Fibroblast of lung (primary cell): ENCODE data around the gene SIGLEC9.

ENCODE experiments used
- EZH2 ChIP-seq: IDR thresholded peaks from 2 replicates; pipeline ENCODE4 v1.5.1; 2012; ENCODE audit warnings: low read length, control low read depth, mild to moderate bottlenecking; ENCODE audit errors: missing control alignments
- TF ChIP-seq, protein P1 (sequence below), 2 donors: IDR thresholded peaks in 1 of 2; conservative IDR thresholded peaks in 1 of 2; 1 replicate in 1 of 2; 2 replicates in 1 of 2; pipeline ENCODE4 v1.5.1; 2011 to 2012; ENCODE audit warnings: low read length in 2 of 2, control low read depth in 1 of 2, inconsistent platforms in 1 of 2, low read depth in 1 of 2, mild to moderate bottlenecking in 1 of 2

DNA sequence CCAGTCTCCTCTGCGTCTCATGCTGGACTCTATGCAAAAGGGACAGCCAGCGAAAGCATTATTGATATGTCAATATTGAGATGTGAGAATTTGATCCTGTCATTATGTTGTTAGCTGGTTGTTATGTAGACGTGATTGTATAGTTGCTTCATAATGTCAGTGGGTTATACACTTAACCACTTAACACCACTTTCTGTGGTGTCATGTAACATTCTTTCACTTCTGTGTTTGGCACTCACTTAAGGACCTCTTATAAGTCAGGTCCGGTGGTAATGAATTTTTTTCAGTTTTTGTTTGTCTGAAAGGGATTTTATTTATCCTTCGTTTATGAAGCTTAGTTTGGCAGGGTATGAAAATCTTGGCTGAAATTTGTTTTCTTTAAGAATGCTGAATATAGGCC lies 10.3 kb downstream of the SIGLEC9 start:
- TF ChIP-seq EZH2: no peak
- TF ChIP-seq, protein P1, sequence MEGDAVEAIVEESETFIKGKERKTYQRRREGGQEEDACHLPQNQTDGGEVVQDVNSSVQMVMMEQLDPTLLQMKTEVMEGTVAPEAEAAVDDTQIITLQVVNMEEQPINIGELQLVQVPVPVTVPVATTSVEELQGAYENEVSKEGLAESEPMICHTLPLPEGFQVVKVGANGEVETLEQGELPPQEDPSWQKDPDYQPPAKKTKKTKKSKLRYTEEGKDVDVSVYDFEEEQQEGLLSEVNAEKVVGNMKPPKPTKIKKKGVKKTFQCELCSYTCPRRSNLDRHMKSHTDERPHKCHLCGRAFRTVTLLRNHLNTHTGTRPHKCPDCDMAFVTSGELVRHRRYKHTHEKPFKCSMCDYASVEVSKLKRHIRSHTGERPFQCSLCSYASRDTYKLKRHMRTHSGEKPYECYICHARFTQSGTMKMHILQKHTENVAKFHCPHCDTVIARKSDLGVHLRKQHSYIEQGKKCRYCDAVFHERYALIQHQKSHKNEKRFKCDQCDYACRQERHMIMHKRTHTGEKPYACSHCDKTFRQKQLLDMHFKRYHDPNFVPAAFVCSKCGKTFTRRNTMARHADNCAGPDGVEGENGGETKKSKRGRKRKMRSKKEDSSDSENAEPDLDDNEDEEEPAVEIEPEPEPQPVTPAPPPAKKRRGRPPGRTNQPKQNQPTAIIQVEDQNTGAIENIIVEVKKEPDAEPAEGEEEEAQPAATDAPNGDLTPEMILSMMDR (conservative IDR thresholded peaks at IDR 0.05 in 1 of 2, IDR thresholded peaks at IDR 0.05 in 1 of 2; ENCODE audit: low read depth in 1 of 2, low read length in 2 of 2): no peak
